GM19240 (cell line): Measurements from ENCODE around the gene ATP8B2.
"Not testable (repeated sequence)": the region's sequence is repeated elsewhere in the genome, so short reads cannot be mapped to it uniquely, and the experiment has no call there.

Experiments used
- DNase-seq: peaks from one replicate; pipeline ENCODE4 v3.0.0; 2011; ENCODE audit warnings: low spot score; ENCODE audit not compliant: insufficient read length

The ATP8B2 gene

GRCh38 chr1:154321609-154321934, 3.8 kb upstream of the ATP8B2 start:
- DNase-seq, result not testable (repeated sequence)

GRCh38 chr1:154323493-154323892, 1.8 kb upstream of the ATP8B2 start:
- no peak for DNase-seq

- DNase-seq, result no peak
These were observed 1.1 kb upstream of the ATP8B2 start for GRCh38 chr1:154324241-154324640.

DNA sequence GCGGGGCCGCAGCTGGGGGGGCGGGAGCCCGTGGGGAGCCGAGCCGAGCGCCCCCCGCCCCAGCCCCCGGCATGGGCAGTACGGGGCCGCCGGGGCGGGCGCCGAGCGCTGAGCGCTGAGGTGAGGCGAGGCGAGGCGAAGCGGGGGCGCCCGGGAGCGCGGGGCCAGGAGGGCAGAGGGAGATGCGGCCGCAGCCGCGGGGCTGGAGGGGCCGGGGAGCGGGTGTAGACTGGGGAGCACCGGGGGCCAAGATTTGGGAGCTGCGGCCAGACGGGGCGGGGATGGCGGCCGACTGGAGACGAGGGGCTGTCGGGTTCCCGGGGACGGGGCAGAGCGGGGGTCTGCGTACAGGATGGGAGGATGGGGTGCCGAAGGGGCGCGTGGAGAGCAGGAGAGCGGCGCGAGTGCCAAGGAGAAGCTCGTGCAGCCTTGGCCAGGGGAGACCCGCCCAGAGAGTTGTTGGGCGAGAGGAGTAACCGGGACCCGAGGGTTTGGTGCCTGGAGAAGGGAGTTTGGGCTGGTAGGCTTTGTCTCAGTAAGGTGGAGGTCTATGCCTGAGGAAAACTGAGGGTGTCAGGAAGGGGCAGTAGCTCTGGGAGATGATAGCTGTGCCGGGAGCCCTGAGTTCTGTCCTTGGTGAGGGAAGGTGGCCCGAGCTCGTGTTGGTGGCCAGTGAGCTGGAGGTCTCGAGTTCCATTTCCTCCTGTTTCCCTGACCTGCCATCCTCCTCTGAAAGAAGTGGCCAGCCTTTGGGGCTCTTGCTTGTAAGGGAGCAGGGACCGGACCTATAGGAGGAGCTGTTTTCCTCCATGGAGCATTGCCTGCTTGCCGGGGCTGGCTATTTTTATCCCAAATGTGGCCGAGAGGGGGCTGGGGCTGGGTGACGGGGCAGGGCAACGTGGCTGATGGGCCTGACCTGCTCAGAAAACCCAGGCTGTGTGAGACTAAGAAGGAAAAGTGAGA, 539 bp downstream of the ATP8B2 start:
- DNase-seq, result no peak

DNA sequence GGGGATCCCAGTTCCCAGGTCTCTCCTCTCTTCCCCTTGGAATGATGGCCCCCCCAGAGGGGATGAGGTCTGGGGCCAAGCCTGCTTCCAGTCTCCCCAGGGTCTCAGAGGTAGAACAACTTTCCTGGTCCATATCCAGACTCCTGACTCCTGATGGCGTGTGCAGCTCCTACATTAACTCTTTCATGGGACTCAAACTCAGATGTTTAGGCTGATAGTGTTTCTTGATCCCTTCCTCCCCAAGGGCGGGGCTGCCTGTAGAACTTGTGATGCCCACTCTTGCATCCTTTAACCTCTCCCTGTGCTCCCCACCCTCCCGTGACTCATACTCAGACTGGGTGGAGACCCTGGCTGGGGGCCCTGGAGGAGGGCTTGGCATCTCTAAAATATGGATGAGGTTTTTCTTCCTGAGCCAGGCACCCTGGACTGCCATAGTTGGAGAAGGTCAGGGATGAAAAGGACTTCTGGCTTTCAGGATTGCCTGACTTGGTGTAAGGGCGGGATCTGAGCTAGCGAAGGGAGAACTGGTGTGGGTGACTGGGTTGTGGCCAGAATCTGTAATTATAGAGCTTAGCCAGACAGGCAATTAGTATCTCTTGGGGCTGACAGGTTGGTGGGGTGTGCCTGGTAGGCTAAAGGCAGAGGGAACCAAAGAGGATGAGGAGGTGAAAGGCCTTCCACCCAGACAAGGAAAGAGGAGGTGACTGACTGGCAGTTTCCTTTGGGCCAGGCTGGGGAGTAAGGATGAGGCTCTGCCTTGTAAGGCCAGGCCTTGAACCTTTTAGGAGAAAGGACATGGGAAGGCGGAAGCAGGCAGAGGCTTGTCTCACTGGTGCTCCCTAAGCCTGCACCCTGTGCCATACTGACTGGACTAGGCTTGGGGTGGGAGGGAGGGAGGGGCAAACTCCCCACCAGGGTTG, 1.5 kb downstream of the ATP8B2 start:
- no peak for DNase-seq

- no peak for DNase-seq
These were observed 2.4 kb downstream of the ATP8B2 start for GRCh38 chr1:154327466-154328317.

- DNase-seq, result no peak
These were observed 3.2 kb downstream of the ATP8B2 start for GRCh38 chr1:154328318-154329151.

GRCh38 chr1:154329152-154329521, 3.8 kb downstream of the ATP8B2 start:
- no peak for DNase-seq

GRCh38 chr1:154329551-154330131, 4.3 kb downstream of the ATP8B2 start:
- no peak for DNase-seq

DNA sequence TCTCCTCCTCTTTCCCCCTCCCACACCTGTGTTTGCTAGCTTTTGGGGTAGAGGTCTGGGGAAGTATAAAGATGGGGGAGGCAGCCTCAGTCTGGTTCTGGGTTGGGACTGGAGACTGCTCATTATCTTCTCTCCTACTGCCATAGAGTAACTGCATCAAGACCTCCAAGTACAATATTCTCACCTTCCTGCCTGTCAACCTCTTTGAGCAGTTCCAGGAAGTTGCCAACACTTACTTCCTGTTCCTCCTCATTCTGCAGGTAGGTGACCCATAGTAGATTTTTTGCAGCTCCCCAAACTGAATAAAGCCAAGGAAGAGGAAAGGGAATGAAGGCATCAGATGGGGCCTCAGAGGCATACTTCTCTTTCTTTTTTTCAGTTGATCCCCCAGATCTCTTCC, 5.3 kb downstream of the ATP8B2 start:
- no peak for DNase-seq

DNA sequence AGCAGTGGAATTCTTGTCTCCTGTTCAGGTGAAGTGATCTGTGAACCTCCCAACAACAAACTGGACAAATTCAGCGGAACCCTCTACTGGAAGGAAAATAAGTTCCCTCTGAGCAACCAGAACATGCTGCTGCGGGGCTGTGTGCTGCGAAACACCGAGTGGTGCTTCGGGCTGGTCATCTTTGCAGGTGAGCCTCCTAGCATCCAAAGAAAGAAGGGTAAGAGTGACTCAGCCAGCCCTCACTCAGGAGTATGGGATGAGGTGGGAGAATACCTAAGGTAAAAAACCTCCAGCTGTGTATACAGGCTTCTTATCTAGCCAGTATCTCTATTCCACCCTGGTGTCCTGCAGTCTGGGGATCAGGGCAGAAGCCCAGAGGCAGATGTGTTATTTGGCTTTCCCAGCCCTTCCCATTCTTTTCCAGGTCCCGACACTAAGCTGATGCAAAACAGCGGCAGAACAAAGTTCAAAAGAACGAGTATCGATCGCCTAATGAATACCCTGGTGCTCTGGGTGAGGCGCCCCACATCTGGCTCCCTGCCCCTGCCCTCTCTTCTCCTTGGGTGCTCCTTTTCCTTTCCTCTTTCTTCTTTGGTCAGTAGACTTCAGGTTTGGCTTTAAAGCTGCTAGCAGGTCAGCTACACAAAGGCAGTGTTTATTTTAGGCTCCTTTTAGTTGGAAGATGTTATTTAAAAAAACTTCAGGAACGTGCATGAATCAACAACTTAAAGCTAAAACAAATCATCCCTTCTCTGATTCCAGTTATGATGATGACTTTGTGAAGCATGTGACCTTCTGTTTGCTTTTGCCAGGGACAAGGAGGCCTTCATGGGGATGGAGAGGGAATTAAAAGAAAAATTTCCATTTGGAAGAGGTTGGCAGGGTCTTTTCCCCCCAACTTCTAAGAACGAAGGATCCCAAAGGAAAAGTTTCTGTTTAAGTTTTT, 9.0 kb downstream of the ATP8B2 start:
- DNase-seq, result no peak

DNA sequence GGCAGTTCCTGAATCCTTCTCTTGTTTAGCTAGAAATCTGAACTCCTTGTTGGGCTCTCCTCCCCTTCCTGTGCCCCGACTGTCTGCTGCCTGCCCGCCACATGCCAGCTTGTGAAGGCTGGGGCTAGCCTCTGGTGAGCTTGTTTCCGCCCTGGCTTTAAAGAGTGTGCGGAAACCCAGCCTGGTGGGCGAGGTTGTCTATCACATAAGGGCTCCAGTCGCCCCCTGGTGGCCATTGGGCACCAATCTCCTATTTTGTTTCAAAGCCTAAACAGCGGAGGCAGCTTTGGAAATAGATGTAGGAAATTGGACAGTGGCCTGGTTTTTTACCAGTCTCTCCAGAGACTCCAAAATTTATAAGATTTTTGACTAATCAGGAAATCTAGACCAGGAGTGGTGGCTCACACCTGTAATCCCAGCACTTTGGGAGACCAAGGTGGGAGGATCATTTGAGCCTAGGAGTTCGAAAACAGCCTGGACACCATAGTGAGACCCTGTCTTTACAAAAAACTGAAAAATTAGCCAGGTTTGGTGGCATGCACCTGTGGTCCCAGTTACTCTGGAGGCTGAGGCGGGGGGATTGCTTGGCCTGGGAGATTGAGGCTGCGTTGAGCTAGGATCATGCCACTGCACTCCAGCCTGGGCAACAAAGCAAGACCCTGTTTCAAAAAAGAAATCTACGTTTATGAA, 9.8 kb downstream of the ATP8B2 start:
- peak; percentile 91 for DNase-seq

- DNase-seq, result no peak
These were observed 12.0 kb downstream of the ATP8B2 start for GRCh38 chr1:154337253-154337894.

DNA sequence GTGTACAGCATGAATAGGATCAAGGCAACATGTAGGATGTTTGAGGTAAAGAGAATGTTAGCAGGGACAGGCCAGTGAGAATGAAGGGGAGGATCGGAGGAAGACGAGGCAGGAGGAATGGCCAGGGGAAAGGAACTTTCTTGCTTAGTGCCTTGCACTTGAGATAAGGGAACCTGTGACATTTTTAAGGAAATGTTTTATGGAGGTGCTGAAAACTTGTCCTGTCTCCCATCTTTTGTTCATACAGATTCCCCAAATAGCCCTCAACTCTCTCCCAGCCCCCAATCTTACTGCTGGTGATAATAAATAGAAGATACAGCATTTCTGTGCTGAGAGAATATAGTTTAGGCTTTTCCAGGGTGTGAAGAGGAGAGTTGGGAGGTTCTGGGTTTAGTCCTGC, 13.6 kb downstream of the ATP8B2 start:
- DNase-seq, result no peak

DNA sequence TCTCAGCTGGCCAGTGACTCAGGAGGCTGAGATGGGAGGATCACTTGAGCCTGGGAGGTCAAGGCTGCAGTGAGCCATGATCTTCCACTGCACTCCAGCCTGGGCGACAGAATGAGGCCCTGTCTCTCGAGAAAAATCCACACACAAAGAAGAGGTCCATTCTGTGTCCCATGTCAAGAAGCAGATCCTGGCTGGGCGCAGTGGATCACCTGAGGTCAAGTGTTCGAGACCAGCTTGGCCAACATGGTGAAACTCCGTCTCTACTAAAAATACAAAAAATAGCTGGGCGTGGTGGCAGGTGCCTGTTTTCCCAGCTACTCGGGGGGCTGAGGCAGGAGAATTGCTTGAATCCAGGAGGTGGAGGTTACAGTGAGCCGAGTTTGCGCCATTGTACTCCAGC, 16.0 kb downstream of the ATP8B2 start:
- DNase-seq, result not testable (repeated sequence)

DNA sequence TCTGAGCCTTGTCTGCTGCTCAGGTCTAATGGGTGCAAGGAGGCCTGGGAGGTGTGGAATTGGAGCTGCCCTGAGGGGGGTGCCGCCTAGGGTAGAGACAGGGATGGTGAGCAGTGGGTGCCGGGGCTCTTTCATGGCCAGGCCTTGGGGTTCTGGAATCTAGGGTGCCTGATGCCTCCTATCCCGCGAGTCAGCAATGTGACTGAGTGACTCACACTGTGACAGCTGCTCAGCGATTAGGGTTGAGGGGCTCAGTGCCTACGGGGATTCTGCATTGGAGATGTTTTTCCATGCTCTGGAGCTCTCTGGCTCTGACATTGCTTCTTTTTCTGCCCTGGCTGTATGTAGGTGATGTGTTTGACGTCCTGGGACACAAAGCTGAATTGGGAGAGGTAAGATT, 16.8 kb downstream of the ATP8B2 start:
- no peak for DNase-seq

GRCh38 chr1:154342836-154343472, 17.6 kb downstream of the ATP8B2 start:
- DNase-seq, result no peak
